HCT116 (cell line): ENCODE data around the gene WSCD2. TPM values are rescaled to one million over a fixed set of nuclear protein-coding genes. Genes with fewer than 3 reads are reported as not detected.

Experiments used
- ATAC-seq: fragments of 200-7000 bp; cut with Tn5 transposase; 2 replicates; pipeline ENCODE4 v1.9.1; 2020; ENCODE audit warnings: mild to moderate bottlenecking, moderate library complexity
- BruUV-seq: library from RNA; stranded (reverse); fragments of 400-500 nt; replicated peaks from 2 replicates; lab custom pipeline; 2021; lab: Mats Ljungman, UMichigan
- CTCF ChIA-PET: fragments of 300-600 bp; sonication (Branson Sonifier 250); formaldehyde crosslinking; loops from one replicate; lab custom pipeline; 2021; ENCODE audit warnings: antibody characterized with exemption; lab: Charles Lee
- POLR2A ChIA-PET: fragments of 300-600, 350-600 bp; sonication (Branson Sonifier 250); formaldehyde crosslinking; loops from one replicate; lab custom pipeline; 2021; ENCODE audit warnings: antibody characterized with exemption; lab: Charles Lee
- RAD21 ChIA-PET, 2 experiments: fragments of 300-600 bp; sonication (Branson Sonifier 250); formaldehyde crosslinking; loops; one replicate each; lab custom pipeline; 2023; ENCODE audit warnings: low total read pairs in 2 of 2; ENCODE audit not compliant: uncharacterized antibody in 2 of 2, unreplicated experiment in 2 of 2, low non-redundant PET in 1 of 2; lab: Charles Lee
- DNase-seq: peaks from one replicate; pipeline ENCODE4 v3.0.0-alpha.2; 2010; ENCODE audit warnings: low read depth, low spot score
- H2AFZ ChIP-seq: fragments of 200-600 bp; shearing (Covaris generic), sonication (generic); 2 replicates; pipeline ENCODE4 v1.6.1; 2017; ENCODE audit warnings: low read depth, mixed run types, mixed read lengths, antibody characterized with exemption, low read length; ENCODE audit not compliant: poor library complexity, severe bottlenecking
- H3K27ac ChIP-seq: 2 replicates; pipeline ENCODE4 v1.5.1; 2012; ENCODE audit warnings: low read depth, low read length
- H3K27me3 ChIP-seq: fragments of 200-600 bp; sonication (generic); 2 replicates; pipeline ENCODE4 v1.6.1; 2016; ENCODE audit warnings: mixed run types, low read length, mixed read lengths; ENCODE audit not compliant: insufficient read depth
- H3K36me3 ChIP-seq, 2 experiments: fragments of 200-500 bp in 1 of 2; fragments of 200-600 bp in 1 of 2; sonication (Bioruptor generic) in 1 of 2; sonication (generic) in 1 of 2; 2 replicates each; pipeline versions ENCODE4 v1.5.1 to v1.6.1; 2014 to 2016; ENCODE audit warnings: low read length in 2 of 2, inconsistent platforms in 1 of 2, mixed read lengths in 1 of 2, mixed run types in 1 of 2; ENCODE audit not compliant: insufficient read depth in 2 of 2, control insufficient read depth in 1 of 2
- H3K4me1 ChIP-seq, 2 experiments: fragments of 200-600 bp in 1 of 2; sonication (generic) in 1 of 2; 2 replicates each; pipeline versions ENCODE4 v1.5.1 to v1.6.1; 2012 to 2017; ENCODE audit warnings: low read length in 2 of 2, inconsistent platforms in 1 of 2, mild to moderate bottlenecking in 1 of 2, mixed read lengths in 1 of 2, mixed run types in 1 of 2, moderate library complexity in 1 of 2; ENCODE audit not compliant: insufficient read depth in 2 of 2, control insufficient read depth in 1 of 2
- H3K4me2 ChIP-seq: fragments of 200-600 bp; sonication (generic); 2 replicates; pipeline ENCODE4 v1.6.1; 2017; ENCODE audit warnings: mixed run types, low read length, mixed read lengths
- H3K4me3 ChIP-seq, 2 experiments: fragments of 200-600 bp in 1 of 2; sonication (generic) in 1 of 2; replicated peaks in 1 of 2; 2 replicates each; pipeline ENCODE4 v1.5.1; 2011 to 2016; ENCODE audit warnings: low read length in 2 of 2, control low read depth in 1 of 2, low read depth in 1 of 2, mild to moderate bottlenecking in 1 of 2, mixed read lengths in 1 of 2, mixed run types in 1 of 2
- H3K79me2 ChIP-seq: fragments of 200-600 bp; sonication (generic); 2 replicates; pipeline ENCODE4 v1.6.1; 2017; ENCODE audit warnings: mild to moderate bottlenecking, mixed run types, low read length, moderate library complexity, mixed read lengths; ENCODE audit not compliant: insufficient read depth
- H3K9ac ChIP-seq: fragments of 200-600 bp; sonication (generic); 2 replicates; pipeline ENCODE4 v1.6.1; 2016; ENCODE audit warnings: low read length, mixed read lengths
- H3K9me2 ChIP-seq: fragments of 200-600 bp; sonication (generic), shearing (Covaris generic); 2 replicates; pipeline ENCODE4 v1.6.1; 2017; ENCODE audit warnings: mixed run types, mild to moderate bottlenecking, moderate library complexity; ENCODE audit not compliant: insufficient read depth
- H3K9me3 ChIP-seq, 2 experiments: fragments of 200-500 bp in 1 of 2; fragments of 200-600 bp in 1 of 2; sonication (Bioruptor generic) in 1 of 2; sonication (generic) in 1 of 2; 2 replicates each; pipeline ENCODE4 v1.6.1; 2014 to 2017; ENCODE audit warnings: low read length in 2 of 2, mixed read lengths in 2 of 2, inconsistent platforms in 1 of 2, low read depth in 1 of 2, mild to moderate bottlenecking in 1 of 2, mixed run types in 1 of 2, moderate library complexity in 1 of 2; ENCODE audit not compliant: control insufficient read depth in 1 of 2, insufficient read depth in 1 of 2
- H4K20me1 ChIP-seq: fragments of 200-600 bp; sonication (generic), shearing (Covaris generic); 2 replicates; pipeline ENCODE4 v1.6.1; 2017; ENCODE audit warnings: mixed run types, mild to moderate bottlenecking, moderate library complexity; ENCODE audit not compliant: insufficient read depth
- ATF3 ChIP-seq: IDR thresholded peaks from 2 replicates; pipeline ENCODE4 v1.6.1; 2012
- CBX3 ChIP-seq: IDR thresholded peaks from 2 replicates; pipeline ENCODE4 v1.6.1; 2012; ENCODE audit warnings: low read depth
- CEBPB ChIP-seq: IDR thresholded peaks from 2 replicates; pipeline ENCODE4 v1.6.1; 2012; ENCODE audit warnings: low read depth
- EGR1 ChIP-seq: IDR thresholded peaks from 2 replicates; pipeline ENCODE4 v1.6.1; 2012; ENCODE audit warnings: low read depth
- ELF1 ChIP-seq: IDR thresholded peaks from 2 replicates; pipeline ENCODE4 v1.6.1; 2012; ENCODE audit warnings: low read depth, borderline replicate concordance
- EZH2 ChIP-seq: fragments of 200-600 bp; sonication (generic); IDR thresholded peaks from 2 replicates; pipeline ENCODE4 v1.6.1; 2017; ENCODE audit warnings: antibody characterized with exemption, mixed run types
- EZH2phosphoT487 ChIP-seq: fragments of 200-600 bp; IDR thresholded peaks from 2 replicates; pipeline ENCODE4 v1.6.1; 2018; ENCODE audit warnings: antibody characterized with exemption, borderline replicate concordance
- FOSL1 ChIP-seq: IDR thresholded peaks from 2 replicates; pipeline ENCODE4 v1.6.1; 2012; ENCODE audit warnings: low read depth
- JUND ChIP-seq: IDR thresholded peaks from 2 replicates; pipeline ENCODE4 v1.6.1; 2012
- MAX ChIP-seq: IDR thresholded peaks from 2 replicates; pipeline ENCODE4 v1.6.1; 2012
- POLR2A ChIP-seq: IDR thresholded peaks from 2 replicates; pipeline ENCODE4 v1.7.0; 2011; ENCODE audit warnings: borderline replicate concordance; ENCODE audit not compliant: insufficient read depth, insufficient read length; ENCODE audit errors: extremely low read depth
- SP1 ChIP-seq: IDR thresholded peaks from 2 replicates; pipeline ENCODE4 v1.6.1; 2012; ENCODE audit warnings: low read depth
- SRF ChIP-seq: IDR thresholded peaks from 2 replicates; pipeline ENCODE4 v1.6.1; 2012; ENCODE audit warnings: low read depth
- TCF7L2 ChIP-seq: IDR thresholded peaks from 2 replicates; pipeline ENCODE4 v1.7.0; 2011; ENCODE audit warnings: borderline replicate concordance, inconsistent platforms; ENCODE audit not compliant: insufficient read depth, insufficient read length; ENCODE audit errors: extremely low read depth
- YY1 ChIP-seq: IDR thresholded peaks from 2 replicates; pipeline ENCODE4 v1.6.1; 2011; ENCODE audit warnings: low read length, low read depth, moderate library complexity, mild to moderate bottlenecking; ENCODE audit not compliant: insufficient replicate concordance; ENCODE audit errors: extremely low read depth
- ZFX ChIP-seq: fragments of 450-650 bp; IDR thresholded peaks from 2 replicates; pipeline ENCODE4 v1.6.1; 2017
- intact Hi-C: fragments of 100-400 bp; cut with micrococcal nuclease; formaldehyde crosslinking; loops from 2 replicates; pipeline ENCODE4 v1.10.0; 2022
- total RNA-seq: library from RNA; stranded (reverse); gene quantifications from one replicate; pipeline ENCODE4 v1.2.1, GENCODE V29; 2021; ENCODE audit not compliant: unreplicated experiment
- TF ChIP-seq, protein P1 (sequence below): IDR thresholded peaks from 2 replicates; pipeline ENCODE4 v1.6.1; 2012; ENCODE audit warnings: low read depth

Gene WSCD2
- total RNA-seq, 1 experiment from 2014 or later, result 0.05 TPM

DNA sequence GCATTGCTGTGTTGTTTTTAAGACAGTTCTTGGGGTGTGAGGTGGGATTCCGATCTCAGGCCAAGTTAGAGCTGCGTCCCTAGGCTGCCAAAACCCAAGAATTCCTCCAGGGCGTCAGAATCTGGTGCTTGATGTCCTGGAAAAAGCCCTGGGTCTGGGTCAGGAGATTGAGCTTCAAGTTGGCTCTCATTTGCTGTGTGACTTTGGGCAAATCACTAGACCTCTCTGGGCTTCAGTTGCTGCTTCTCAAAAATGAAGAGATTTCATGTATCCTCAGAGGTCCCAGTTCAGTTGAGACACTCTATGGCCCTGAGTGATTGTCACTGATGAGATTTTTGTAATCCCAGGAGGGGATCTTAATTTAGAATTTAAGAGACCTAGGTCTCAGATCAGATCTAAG lies 1.9 kb downstream of the WSCD2 start:
- Histone ChIP-seq H3K9ac (no peak overlapping the region), H3K27me3 (peaks cover 76% of the 10 kb centered on the region), H4K20me1 (no peaks in the 10 kb centered on the region), H3K79me2 (no peaks in the 10 kb centered on the region), H2AFZ (no peak overlapping the region), H3K9me2 (no peaks in the 10 kb centered on the region), H3K36me3 (no peaks in the 10 kb centered on the region), H3K4me2 (no peak overlapping the region), H3K4me1 (peaks cover 0 to 8% of the 10 kb centered on the region in 2 experiments; a peak in 2 of 4 replicates), H3K9me3 (no peaks in the 10 kb centered on the region), H3K27ac (no peak overlapping the region), H3K4me3 (no peak overlapping the region)
- ChIA-PET CTCF (no interaction called here), POLR2A (no interaction called here), RAD21 (no interaction called here)
- DNase-seq (no peak), ATAC-seq (no peak)
- intact Hi-C loops, result no loop called here
- no TSS peak for BruUV-seq
- TF ChIP-seq ATF3 (no peak), CBX3 (no peak), ELF1 (no peak), YY1 (no peak), MAX (no peak), TCF7L2 (no peak), JUND (no peak), FOSL1 (no peak), EZH2 (no peak), SRF (no peak)

- H3K9me2 ChIP-seq, result no peaks in the 10 kb centered on the region
- intact Hi-C loops, result no loop called here
- no peaks in the 10 kb centered on the region for H4K20me1 ChIP-seq
- no peak overlapping the region for H3K4me3 ChIP-seq
- ATAC-seq (no peak), DNase-seq (no peak)
- peaks cover 0 to 8% of the 10 kb centered on the region in 2 experiments; a peak in 2 of 4 replicates for H3K4me1 ChIP-seq
- H3K4me2 ChIP-seq, result no peak overlapping the region
- RAD21 ChIA-PET, result no interaction called here
- no peak overlapping the region for H3K27ac ChIP-seq
- POLR2A ChIA-PET, result no interaction called here
- BruUV-seq, result no TSS peak
- H3K79me2 ChIP-seq, result no peaks in the 10 kb centered on the region
- no peak overlapping the region for H2AFZ ChIP-seq
- no peak for TF ChIP-seq SP1
- TF ChIP-seq CEBPB, result no peak
- TF ChIP-seq JUND, result no peak
- TF ChIP-seq EZH2, result no peak
- no peak for TF ChIP-seq EZH2phosphoT487
- TF ChIP-seq ATF3, result no peak
- TF ChIP-seq POLR2A, result no peak
- TF ChIP-seq TCF7L2, result no peak
- TF ChIP-seq, protein P1, sequence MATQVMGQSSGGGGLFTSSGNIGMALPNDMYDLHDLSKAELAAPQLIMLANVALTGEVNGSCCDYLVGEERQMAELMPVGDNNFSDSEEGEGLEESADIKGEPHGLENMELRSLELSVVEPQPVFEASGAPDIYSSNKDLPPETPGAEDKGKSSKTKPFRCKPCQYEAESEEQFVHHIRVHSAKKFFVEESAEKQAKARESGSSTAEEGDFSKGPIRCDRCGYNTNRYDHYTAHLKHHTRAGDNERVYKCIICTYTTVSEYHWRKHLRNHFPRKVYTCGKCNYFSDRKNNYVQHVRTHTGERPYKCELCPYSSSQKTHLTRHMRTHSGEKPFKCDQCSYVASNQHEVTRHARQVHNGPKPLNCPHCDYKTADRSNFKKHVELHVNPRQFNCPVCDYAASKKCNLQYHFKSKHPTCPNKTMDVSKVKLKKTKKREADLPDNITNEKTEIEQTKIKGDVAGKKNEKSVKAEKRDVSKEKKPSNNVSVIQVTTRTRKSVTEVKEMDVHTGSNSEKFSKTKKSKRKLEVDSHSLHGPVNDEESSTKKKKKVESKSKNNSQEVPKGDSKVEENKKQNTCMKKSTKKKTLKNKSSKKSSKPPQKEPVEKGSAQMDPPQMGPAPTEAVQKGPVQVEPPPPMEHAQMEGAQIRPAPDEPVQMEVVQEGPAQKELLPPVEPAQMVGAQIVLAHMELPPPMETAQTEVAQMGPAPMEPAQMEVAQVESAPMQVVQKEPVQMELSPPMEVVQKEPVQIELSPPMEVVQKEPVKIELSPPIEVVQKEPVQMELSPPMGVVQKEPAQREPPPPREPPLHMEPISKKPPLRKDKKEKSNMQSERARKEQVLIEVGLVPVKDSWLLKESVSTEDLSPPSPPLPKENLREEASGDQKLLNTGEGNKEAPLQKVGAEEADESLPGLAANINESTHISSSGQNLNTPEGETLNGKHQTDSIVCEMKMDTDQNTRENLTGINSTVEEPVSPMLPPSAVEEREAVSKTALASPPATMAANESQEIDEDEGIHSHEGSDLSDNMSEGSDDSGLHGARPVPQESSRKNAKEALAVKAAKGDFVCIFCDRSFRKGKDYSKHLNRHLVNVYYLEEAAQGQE, result no peak
- no peak for TF ChIP-seq YY1
- no peak for TF ChIP-seq MAX
- TF ChIP-seq ZFX, result no peak
- no peak for TF ChIP-seq SRF
- no peak for TF ChIP-seq EGR1
- TF ChIP-seq FOSL1, result no peak
- H3K27me3 ChIP-seq, result peaks cover 71% of the 10 kb centered on the region
- no peaks in the 10 kb centered on the region for H3K9me3 ChIP-seq
- H3K9ac ChIP-seq, result no peak overlapping the region
- CTCF ChIA-PET, result no interaction called here
- no peaks in the 10 kb centered on the region for H3K36me3 ChIP-seq
Measured at GRCh38 chr12:108131657-108132126, 2.6 kb downstream of the WSCD2 start.
